Measurements from ENCODE around the gene TNFSF12. TPM values are rescaled to one million over a fixed set of nuclear protein-coding genes. Genes with fewer than 3 reads are reported as not detected.

Gene TNFSF12
- total RNA-seq, 2 experiments from 2014 or later: 11.8 to 13.8 TPM

- Mint-ChIP-seq H3K4me1 (ENCODE audit: low read depth) (peaks cover 15% of the 10 kb centered on the region), H3K27me3 (no peaks in the 10 kb centered on the region), H3K4me3 (no peak overlapping the region), H3K27ac (no peak overlapping the region), H3K9me3 (no peaks in the 10 kb centered on the region), H3K36me3 (ENCODE audit: low read depth) (peaks cover 56% of the 10 kb centered on the region)
- DNase-seq: peak; percentile 79
- ATAC-seq: peak; percentile 81
- ChIA-PET POLR2A (interaction anchor here (0.5 to 12.5 kb wide), 10 partner anchors 12 to 153 kb away, joined by 3 to 195 read pairs (median 4); partner anchors contain the start of genes CD68, CHRNB1, SENP3 and TNFSF13), CTCF (interaction anchor here (0.8 to 3.3 kb wide), 29 partner anchors 8 to 324 kb away, joined by 3 to 20 read pairs (median 4); partner anchors contain the start of genes ACAP1, CD68, FXR2 and TMEM95)
- intact Hi-C loops (cut with micrococcal nuclease): no loop called here
- peak; percentile 82 for TF ChIP-seq CTCF (IDR thresholded peaks at IDR 0.05)
Measured at GRCh38 chr17:7589204-7589868, 40.5 kb downstream of the TNFSF12 start.

GRCh38 chr17:7589891-7590691 is 41.2 kb downstream of the TNFSF12 start, which contains the start of gene SOX15:
Gene SOX15, minus strand, starts transcription at chr17:7590094. Its CDS starts 418 bp downstream, at chr17:7589676.
- no peak for TF ChIP-seq CTCF (IDR thresholded peaks at IDR 0.05)
- H3K27me3 Mint-ChIP-seq: no peaks in the 10 kb centered on the region

GRCh38 chr17:7590743-7591142 is 41.9 kb downstream of the TNFSF12 start:
- POLR2A ChIA-PET: interaction anchor here (1.4 to 12.5 kb wide), 4 partner anchors 11 to 96 kb away, joined by 4 to 195 read pairs (median 6); partner anchors contain the start of genes CD68 and TP53
- intact Hi-C loops (cut with micrococcal nuclease): no loop called here

More at GRCh38 chr17:7589891-7590691, 41.2 kb downstream of the TNFSF12 start, which contains the start of gene SOX15:
- Mint-ChIP-seq H3K4me3 (no peak within 1 kb of the TSS), H3K4me1 (ENCODE audit: low read depth) (peaks cover 12% of the 10 kb centered on the region), H3K9me3 (no peaks in the 10 kb centered on the region), H3K27ac (no peak within 1 kb of the TSS), H3K36me3 (ENCODE audit: low read depth) (peaks cover 54% of the 10 kb centered on the region)
- ATAC-seq (peak; percentile 14), DNase-seq (no peak)
- ChIA-PET POLR2A (interaction anchor here (0.8 to 12.5 kb wide), 9 partner anchors 11 to 154 kb away, joined by 3 to 195 read pairs (median 5); partner anchors contain the start of genes CD68, CHRNB1, SENP3 and TNFSF13), CTCF (interaction anchor here (1.0 to 3.3 kb wide), 26 partner anchors 9 to 325 kb away, joined by 3 to 20 read pairs (median 4); partner anchors contain the start of genes ACAP1, CD68, FXR2 and TMEM95)
- intact Hi-C loops (cut with micrococcal nuclease): no loop called here

GRCh38 chr17:7591596-7591995 is 42.7 kb downstream of the TNFSF12 start:
- H3K9me3 Mint-ChIP-seq: no peaks in the 10 kb centered on the region
- H3K36me3 Mint-ChIP-seq (ENCODE audit: low read depth): peaks cover 57% of the 10 kb centered on the region
- no peak overlapping the region for H3K4me3 Mint-ChIP-seq
- TF ChIP-seq CTCF (IDR thresholded peaks at IDR 0.05): no peak
- ChIA-PET POLR2A (interaction anchor here (0.8 kb wide), 2 partner anchors 11 to 12 kb away, joined by 3 read pairs; partner anchors contain the start of gene CD68), CTCF (interaction anchor here (0.8 to 1.1 kb wide), 2 partner anchors 77 to 82 kb away, joined by 3 to 5 read pairs; no protein-coding TSS in a partner anchor)
- intact Hi-C loops (cut with micrococcal nuclease): no loop called here
- peaks cover 3% of the 10 kb centered on the region for H3K4me1 Mint-ChIP-seq (ENCODE audit: low read depth)
- H3K27ac Mint-ChIP-seq: no peak overlapping the region
- no peak for DNase-seq
- H3K27me3 Mint-ChIP-seq: no peaks in the 10 kb centered on the region
- ATAC-seq: no peak

More at GRCh38 chr17:7590743-7591142, 41.9 kb downstream of the TNFSF12 start:
- Mint-ChIP-seq H3K4me3 (no peak overlapping the region), H3K4me1 (ENCODE audit: low read depth) (peaks cover 7% of the 10 kb centered on the region), H3K27ac (no peak overlapping the region), H3K36me3 (ENCODE audit: low read depth) (peaks cover 56% of the 10 kb centered on the region), H3K9me3 (no peaks in the 10 kb centered on the region), H3K27me3 (no peaks in the 10 kb centered on the region)
- DNase-seq (no peak), ATAC-seq (no peak)
- CTCF ChIA-PET: interaction anchor here (1.5 to 2.8 kb wide), 5 partner anchors 18 to 254 kb away, joined by 3 to 15 read pairs (median 12); partner anchors contain the start of genes ACAP1 and TMEM95
- no peak for TF ChIP-seq CTCF (IDR thresholded peaks at IDR 0.05)
